Measurements from ENCODE around the gene KRTAP16-1. TPM values are rescaled to one million over a fixed set of nuclear protein-coding genes. Genes with fewer than 3 reads are reported as not detected.

The KRTAP16-1 gene
- total RNA-seq, 1 donor from 2014 or later: not detected

GRCh38 chr17:41333836-41334235 lies 24.7 kb upstream of the KRTAP16-1 start:
- H3K27me3 Mint-ChIP-seq (ENCODE audit: low read depth): no peaks in the 10 kb centered on the region
- H3K27ac Mint-ChIP-seq (ENCODE audit: unreplicated experiment): no peak overlapping the region
- no peak for DNase-seq (ENCODE audit: low read depth, low spot score)
- H3K4me1 Mint-ChIP-seq: no peaks in the 10 kb centered on the region
- no peak for TF ChIP-seq CTCF (conservative IDR thresholded peaks at IDR 0.05)
- H3K4me3 Mint-ChIP-seq: no peak overlapping the region
- no peaks in the 10 kb centered on the region for H3K36me3 Mint-ChIP-seq (ENCODE audit: low read depth)
- H3K9me3 Mint-ChIP-seq: no peaks in the 10 kb centered on the region

- no peak overlapping the region for H3K27ac Mint-ChIP-seq (ENCODE audit: unreplicated experiment)
- H3K4me1 Mint-ChIP-seq: no peaks in the 10 kb centered on the region
- H3K4me3 Mint-ChIP-seq: no peak overlapping the region
- TF ChIP-seq CTCF (conservative IDR thresholded peaks at IDR 0.05): no peak
- no peak for DNase-seq (ENCODE audit: low read depth, low spot score)
- no peaks in the 10 kb centered on the region for H3K36me3 Mint-ChIP-seq (ENCODE audit: low read depth)
- H3K9me3 Mint-ChIP-seq: no peaks in the 10 kb centered on the region
- no peaks in the 10 kb centered on the region for H3K27me3 Mint-ChIP-seq (ENCODE audit: low read depth)
Observed at GRCh38 chr17:41333098-41333497, 24.0 kb upstream of the KRTAP16-1 start.

- Mint-ChIP-seq H3K4me3 (no peak overlapping the region), H3K27me3 (ENCODE audit: low read depth) (no peaks in the 10 kb centered on the region), H3K36me3 (ENCODE audit: low read depth) (no peaks in the 10 kb centered on the region), H3K4me1 (no peaks in the 10 kb centered on the region), H3K27ac (ENCODE audit: unreplicated experiment) (peak overlapping the region; percentile 67), H3K9me3 (no peaks in the 10 kb centered on the region)
- DNase-seq (ENCODE audit: low read depth, low spot score): no peak
- TF ChIP-seq CTCF (conservative IDR thresholded peaks at IDR 0.05): no peak
Observed at GRCh38 chr17:41332239-41332638, 23.1 kb upstream of the KRTAP16-1 start.

- H3K9me3 Mint-ChIP-seq: no peaks in the 10 kb centered on the region
- H3K4me1 Mint-ChIP-seq: no peaks in the 10 kb centered on the region
- no peak overlapping the region for H3K27ac Mint-ChIP-seq (ENCODE audit: unreplicated experiment)
- H3K27me3 Mint-ChIP-seq (ENCODE audit: low read depth): no peaks in the 10 kb centered on the region
- DNase-seq (ENCODE audit: low read depth, low spot score): no peak
- no peaks in the 10 kb centered on the region for H3K36me3 Mint-ChIP-seq (ENCODE audit: low read depth)
- no peak for TF ChIP-seq CTCF (conservative IDR thresholded peaks at IDR 0.05)
- H3K4me3 Mint-ChIP-seq: no peak overlapping the region
Observed at GRCh38 chr17:41331606-41332005, 22.5 kb upstream of the KRTAP16-1 start.

- TF ChIP-seq CTCF (conservative IDR thresholded peaks at IDR 0.05): peak; percentile 74
- DNase-seq (ENCODE audit: low read depth, low spot score): peak; percentile 59
- no peak overlapping the region for H3K4me3 Mint-ChIP-seq
Observed at GRCh38 chr17:41329279-41329948, 20.3 kb upstream of the KRTAP16-1 start.

More at GRCh38 chr17:41329279-41329948, 20.3 kb upstream of the KRTAP16-1 start:
- Mint-ChIP-seq H3K9me3 (no peaks in the 10 kb centered on the region), H3K36me3 (ENCODE audit: low read depth) (no peaks in the 10 kb centered on the region), H3K4me1 (no peaks in the 10 kb centered on the region), H3K27ac (ENCODE audit: unreplicated experiment) (no peak overlapping the region), H3K27me3 (ENCODE audit: low read depth) (no peaks in the 10 kb centered on the region)

Measured in neural crest cell (in vitro differentiated cells).